WTC11 (cell line): ENCODE measurements around the gene PNPT1. TPM values are rescaled to one million over a fixed set of nuclear protein-coding genes. Genes with fewer than 3 reads are reported as not detected.

Experiments used
- ATAC-seq: fragments of 200-7000 bp; cut with Tn5 transposase; 2 replicates; pipeline ENCODE4 v1.10.0; 2021; ENCODE audit warnings: mild to moderate bottlenecking, moderate library complexity
- CTCF ChIA-PET: fragments of 300-600 bp; sonication (Branson Sonifier 250); formaldehyde crosslinking; loops from one replicate; lab custom pipeline; 2021; ENCODE audit warnings: antibody characterized with exemption; lab: Charles Lee
- POLR2A ChIA-PET: fragments of 350-600 bp; sonication (Branson Sonifier 250); formaldehyde crosslinking; loops from one replicate; lab custom pipeline; 2021; ENCODE audit warnings: antibody characterized with exemption; lab: Charles Lee
- DNase-seq: peaks from one replicate; pipeline ENCODE4 v3.0.0; 2021; ENCODE audit warnings: low spot score
- H3K27ac Mint-ChIP-seq: 2 replicates; pipeline ENCODE4 v1.8.0; 2021; ENCODE audit warnings: mixed read lengths
- H3K27me3 Mint-ChIP-seq: 2 replicates; pipeline ENCODE4 v1.8.0; 2021; ENCODE audit warnings: low read depth, mild to moderate bottlenecking, moderate library complexity, mixed read lengths
- H3K36me3 Mint-ChIP-seq: 2 replicates; pipeline ENCODE4 v1.8.0; 2021; ENCODE audit warnings: mixed read lengths
- H3K4me1 Mint-ChIP-seq: 2 replicates; pipeline ENCODE4 v1.8.0; 2022; ENCODE audit warnings: mixed read lengths
- H3K4me3 Mint-ChIP-seq: 2 replicates; pipeline ENCODE4 v1.8.0; 2021; ENCODE audit warnings: mild to moderate bottlenecking, moderate library complexity, mixed read lengths
- H3K9me3 Mint-ChIP-seq: 2 replicates; pipeline ENCODE4 v1.8.0; 2021; ENCODE audit warnings: mixed read lengths
- ATF1 ChIP-seq: sonication (generic); formaldehyde crosslinking; IDR thresholded peaks from 2 replicates; pipeline ENCODE4 v1.8.1; 2023; ENCODE audit warnings: mild to moderate bottlenecking, moderate library complexity, missing genetic modification reagents
- ATF2 ChIP-seq: sonication (generic); formaldehyde crosslinking; IDR thresholded peaks from 2 replicates; pipeline ENCODE4 v1.8.1; 2022; ENCODE audit warnings: low read depth, missing genetic modification reagents, borderline replicate concordance
- ETV6 ChIP-seq: sonication (generic); formaldehyde crosslinking; IDR thresholded peaks from 2 replicates; pipeline ENCODE4 v1.8.1; 2022; ENCODE audit warnings: mild to moderate bottlenecking, missing genetic modification reagents
- FOXJ3 ChIP-seq: sonication (generic); formaldehyde crosslinking; IDR thresholded peaks from 2 replicates; pipeline ENCODE4 v1.9.0; 2021; ENCODE audit warnings: missing genetic modification reagents, mild to moderate bottlenecking, borderline replicate concordance
- GRHL2 ChIP-seq: fragments of 250-450 bp; sonication (Bioruptor Pico); IDR thresholded peaks from 2 replicates; pipeline ENCODE4 v1.8.0; 2022; ENCODE audit warnings: mild to moderate bottlenecking, moderate library complexity; ENCODE audit not compliant: insufficient replicate concordance, severe bottlenecking
- NR2C2 ChIP-seq: sonication (generic); formaldehyde crosslinking; IDR thresholded peaks from 2 replicates; pipeline ENCODE4 v1.8.0; 2022; ENCODE audit warnings: mild to moderate bottlenecking, missing genetic modification reagents
- RELA ChIP-seq: sonication (generic); formaldehyde crosslinking; IDR thresholded peaks from 2 replicates; pipeline ENCODE4 v1.8.1; 2022; ENCODE audit warnings: missing genetic modification reagents, mild to moderate bottlenecking, borderline replicate concordance
- SMAD3 ChIP-seq: sonication (generic); formaldehyde crosslinking; IDR thresholded peaks from 2 replicates; pipeline ENCODE4 v1.8.0; 2022; ENCODE audit warnings: missing genetic modification reagents, mild to moderate bottlenecking, borderline replicate concordance
- TP53 ChIP-seq: sonication (generic); formaldehyde crosslinking; IDR thresholded peaks from 2 replicates; pipeline ENCODE4 v1.8.1; 2023; ENCODE audit warnings: mild to moderate bottlenecking, missing genetic modification reagents
- ZBTB21 ChIP-seq: sonication (generic); formaldehyde crosslinking; IDR thresholded peaks from 2 replicates; pipeline ENCODE4 v1.8.1; 2023; ENCODE audit warnings: mild to moderate bottlenecking, missing genetic modification reagents, borderline replicate concordance
- ZNF263 ChIP-seq: sonication (generic); formaldehyde crosslinking; IDR thresholded peaks from 2 replicates; pipeline ENCODE4 v1.8.1; 2022; ENCODE audit warnings: low read depth, mild to moderate bottlenecking, moderate library complexity, missing genetic modification reagents
- ZNF532 ChIP-seq: fragments of 250-450 bp; sonication (Bioruptor Pico); IDR thresholded peaks from 2 replicates; pipeline ENCODE4 v1.9.0; 2021; ENCODE audit warnings: mild to moderate bottlenecking, borderline replicate concordance
- ZNF671 ChIP-seq: fragments of 250-450 bp; sonication (Bioruptor Pico); IDR thresholded peaks from 2 replicates; pipeline ENCODE4 v1.8.0; 2021; ENCODE audit warnings: mild to moderate bottlenecking
- total RNA-seq: library from RNA; stranded (reverse); gene quantifications from 3 replicates; pipeline ENCODE4 v1.2.3, GENCODE V29; 2021
- TF ChIP-seq, protein P1 (sequence below): fragments of 250-450 bp; sonication (Bioruptor Pico); conservative IDR thresholded peaks from 2 replicates; pipeline ENCODE4 v1.9.0; 2021; ENCODE audit warnings: mild to moderate bottlenecking
- TF ChIP-seq, protein P2 (sequence below): fragments of 250-450 bp; sonication (Bioruptor Pico); IDR thresholded peaks from 2 replicates; pipeline ENCODE4 v1.9.0; 2021; ENCODE audit warnings: moderate library complexity, mild to moderate bottlenecking, inconsistent platforms, borderline replicate concordance
- TF ChIP-seq, protein P3 (sequence below): sonication (generic); formaldehyde crosslinking; IDR thresholded peaks from 2 replicates; pipeline ENCODE4 v1.8.0; 2022; ENCODE audit warnings: mild to moderate bottlenecking, missing genetic modification reagents
- TF ChIP-seq, protein P4 (sequence below): sonication (generic); formaldehyde crosslinking; conservative IDR thresholded peaks from 2 replicates; pipeline ENCODE4 v1.8.1; 2022; ENCODE audit warnings: mild to moderate bottlenecking, missing genetic modification reagents
- TF ChIP-seq, protein P5 (sequence below): sonication (generic); formaldehyde crosslinking; IDR thresholded peaks from 2 replicates; pipeline ENCODE4 v1.8.1; 2022; ENCODE audit warnings: missing genetic modification reagents, borderline replicate concordance
- TF ChIP-seq, protein P6 (sequence below): sonication (generic); formaldehyde crosslinking; IDR thresholded peaks from 2 replicates; pipeline ENCODE4 v1.8.1; 2023; ENCODE audit warnings: mild to moderate bottlenecking, moderate library complexity, missing genetic modification reagents
- TF ChIP-seq, protein P7 (sequence below): fragments of 250-450 bp; sonication (Bioruptor Pico); IDR thresholded peaks from 2 replicates; pipeline ENCODE4 v1.9.0; 2021; ENCODE audit warnings: mild to moderate bottlenecking

PNPT1 gene
- total RNA-seq, 1 experiment from 2014 or later = 44.9 TPM

DNA sequence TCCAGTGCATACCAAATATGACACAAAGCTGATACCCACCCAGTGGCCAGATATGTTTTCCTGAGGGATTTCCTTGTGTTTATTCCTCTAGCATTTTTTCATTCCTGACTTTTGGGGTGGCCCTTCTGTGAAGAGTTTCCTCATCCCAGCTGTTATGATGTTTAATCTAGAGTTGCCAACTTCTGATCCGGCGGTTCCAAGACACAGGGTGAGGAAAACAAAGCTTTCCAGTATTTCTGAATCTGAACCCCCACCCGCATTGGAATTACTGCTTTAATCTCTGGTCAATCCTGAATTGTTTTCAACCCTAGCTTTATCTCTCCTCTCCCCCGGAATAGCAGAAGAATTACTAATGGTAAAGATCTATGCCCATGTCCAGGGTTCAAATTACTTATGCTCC lies 39.2 kb upstream of the PNPT1 start (continued):
- TF ChIP-seq ATF2 (CRISPR knock-in tag) = no peak
- TF ChIP-seq RELA (CRISPR knock-in tag) = no peak
- TF ChIP-seq, protein P1, sequence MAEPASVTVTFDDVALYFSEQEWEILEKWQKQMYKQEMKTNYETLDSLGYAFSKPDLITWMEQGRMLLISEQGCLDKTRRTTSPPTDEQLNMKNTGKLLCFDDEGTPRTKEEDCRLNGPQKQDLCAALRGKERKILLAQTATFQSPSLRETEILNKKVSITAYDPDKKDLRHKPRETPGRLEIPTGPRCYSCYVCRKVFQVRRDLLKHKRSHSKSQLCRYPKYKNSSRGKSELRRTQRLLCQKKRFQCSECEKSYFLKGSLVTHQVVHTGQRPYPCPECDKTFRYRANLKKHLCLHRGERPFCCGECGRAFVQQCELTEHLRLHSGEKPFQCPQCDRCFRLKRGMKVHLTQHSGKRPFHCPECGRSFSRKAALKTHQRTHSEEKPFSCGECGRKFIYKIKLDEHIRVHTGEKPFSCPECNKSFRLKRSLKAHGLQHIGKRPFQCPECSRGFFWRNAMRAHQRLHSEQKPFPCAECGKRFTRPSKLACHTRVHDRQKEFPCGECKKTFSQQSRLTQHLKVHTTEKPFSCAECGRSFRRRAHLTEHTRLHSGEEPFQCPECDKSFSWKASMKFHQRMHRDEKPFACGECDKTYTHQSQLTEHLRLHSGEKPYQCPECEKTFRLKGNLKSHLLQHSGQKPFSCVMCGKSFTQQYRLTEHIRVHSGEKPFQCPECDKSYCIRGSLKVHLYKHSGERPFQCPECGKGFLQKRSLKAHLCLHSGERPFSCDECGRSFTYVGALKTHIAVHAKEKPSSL (CRISPR knock-in tag) = no peak
- TF ChIP-seq GRHL2 = no peak
- TF ChIP-seq TP53 (CRISPR knock-in tag) = no peak
- TF ChIP-seq, protein P2, sequence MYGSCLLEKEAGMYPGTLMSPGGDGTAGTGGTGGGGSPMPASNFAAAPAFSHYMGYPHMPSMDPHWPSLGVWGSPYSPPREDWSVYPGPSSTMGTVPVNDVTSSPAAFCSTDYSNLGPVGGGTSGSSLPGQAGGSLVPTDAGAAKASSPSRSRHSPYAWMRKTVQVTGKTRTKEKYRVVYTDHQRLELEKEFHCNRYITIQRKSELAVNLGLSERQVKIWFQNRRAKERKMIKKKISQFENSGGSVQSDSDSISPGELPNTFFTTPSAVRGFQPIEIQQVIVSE = no peak
- TF ChIP-seq, protein P3, sequence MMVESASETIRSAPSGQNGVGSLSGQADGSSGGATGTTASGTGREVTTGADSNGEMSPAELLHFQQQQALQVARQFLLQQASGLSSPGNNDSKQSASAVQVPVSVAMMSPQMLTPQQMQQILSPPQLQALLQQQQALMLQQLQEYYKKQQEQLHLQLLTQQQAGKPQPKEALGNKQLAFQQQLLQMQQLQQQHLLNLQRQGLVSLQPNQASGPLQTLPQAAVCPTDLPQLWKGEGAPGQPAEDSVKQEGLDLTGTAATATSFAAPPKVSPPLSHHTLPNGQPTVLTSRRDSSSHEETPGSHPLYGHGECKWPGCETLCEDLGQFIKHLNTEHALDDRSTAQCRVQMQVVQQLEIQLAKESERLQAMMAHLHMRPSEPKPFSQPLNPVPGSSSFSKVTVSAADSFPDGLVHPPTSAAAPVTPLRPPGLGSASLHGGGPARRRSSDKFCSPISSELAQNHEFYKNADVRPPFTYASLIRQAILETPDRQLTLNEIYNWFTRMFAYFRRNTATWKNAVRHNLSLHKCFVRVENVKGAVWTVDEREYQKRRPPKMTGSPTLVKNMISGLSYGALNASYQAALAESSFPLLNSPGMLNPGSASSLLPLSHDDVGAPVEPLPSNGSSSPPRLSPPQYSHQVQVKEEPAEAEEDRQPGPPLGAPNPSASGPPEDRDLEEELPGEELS (CRISPR knock-in tag) = no peak
- TF ChIP-seq, protein P4, sequence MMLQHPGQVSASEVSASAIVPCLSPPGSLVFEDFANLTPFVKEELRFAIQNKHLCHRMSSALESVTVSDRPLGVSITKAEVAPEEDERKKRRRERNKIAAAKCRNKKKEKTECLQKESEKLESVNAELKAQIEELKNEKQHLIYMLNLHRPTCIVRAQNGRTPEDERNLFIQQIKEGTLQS (CRISPR knock-in tag) = no peak
- TF ChIP-seq, protein P5, sequence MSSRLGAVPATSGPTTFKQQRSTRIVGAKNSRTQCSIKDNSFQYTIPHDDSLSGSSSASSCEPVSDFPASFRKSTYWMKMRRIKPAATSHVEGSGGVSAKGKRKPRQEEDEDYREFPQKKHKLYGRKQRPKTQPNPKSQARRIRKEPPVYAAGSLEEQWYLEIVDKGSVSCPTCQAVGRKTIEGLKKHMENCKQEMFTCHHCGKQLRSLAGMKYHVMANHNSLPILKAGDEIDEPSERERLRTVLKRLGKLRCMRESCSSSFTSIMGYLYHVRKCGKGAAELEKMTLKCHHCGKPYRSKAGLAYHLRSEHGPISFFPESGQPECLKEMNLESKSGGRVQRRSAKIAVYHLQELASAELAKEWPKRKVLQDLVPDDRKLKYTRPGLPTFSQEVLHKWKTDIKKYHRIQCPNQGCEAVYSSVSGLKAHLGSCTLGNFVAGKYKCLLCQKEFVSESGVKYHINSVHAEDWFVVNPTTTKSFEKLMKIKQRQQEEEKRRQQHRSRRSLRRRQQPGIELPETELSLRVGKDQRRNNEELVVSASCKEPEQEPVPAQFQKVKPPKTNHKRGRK (CRISPR knock-in tag) = no peak

DNA sequence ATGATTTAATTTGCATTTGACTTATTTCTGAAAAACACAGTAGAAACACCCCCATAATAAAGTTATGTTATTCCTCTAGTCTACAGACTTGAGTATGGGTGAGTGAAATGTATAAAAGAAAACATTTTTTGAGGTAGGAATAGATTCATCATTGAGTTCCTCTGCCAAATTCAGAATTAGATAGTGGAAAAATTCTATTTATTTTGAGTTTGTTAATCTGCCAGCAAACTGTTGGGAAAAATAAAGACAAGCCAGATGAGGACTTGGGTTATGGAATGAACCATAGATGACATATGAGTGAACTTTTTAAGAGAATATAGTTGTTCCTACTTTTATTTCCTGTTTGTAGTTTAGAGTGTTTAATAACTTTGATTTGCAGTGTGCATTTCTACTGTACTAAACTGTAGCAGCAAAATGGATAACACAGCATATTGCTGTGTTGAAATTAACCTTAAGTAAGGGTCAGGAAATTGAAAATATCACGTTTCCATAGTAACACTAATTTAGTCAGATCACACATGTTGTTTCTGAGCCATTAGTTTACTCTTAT lies 35.6 kb upstream of the PNPT1 start:
- ChIA-PET CTCF (no interaction called here), POLR2A (no interaction called here)
- no peak overlapping the region for H3K4me3 Mint-ChIP-seq
- H3K27me3 Mint-ChIP-seq = no peaks in the 10 kb centered on the region
- ATAC-seq = no peak
- no peaks in the 10 kb centered on the region for H3K4me1 Mint-ChIP-seq
- DNase-seq = no peak
- H3K27ac Mint-ChIP-seq = no peak overlapping the region
- H3K36me3 Mint-ChIP-seq = no peaks in the 10 kb centered on the region
- 0 out of 2 replicates have a peak, but pooled peaks cover 5% of the 10 kb centered on the region for H3K9me3 Mint-ChIP-seq
- TF ChIP-seq, protein P6, sequence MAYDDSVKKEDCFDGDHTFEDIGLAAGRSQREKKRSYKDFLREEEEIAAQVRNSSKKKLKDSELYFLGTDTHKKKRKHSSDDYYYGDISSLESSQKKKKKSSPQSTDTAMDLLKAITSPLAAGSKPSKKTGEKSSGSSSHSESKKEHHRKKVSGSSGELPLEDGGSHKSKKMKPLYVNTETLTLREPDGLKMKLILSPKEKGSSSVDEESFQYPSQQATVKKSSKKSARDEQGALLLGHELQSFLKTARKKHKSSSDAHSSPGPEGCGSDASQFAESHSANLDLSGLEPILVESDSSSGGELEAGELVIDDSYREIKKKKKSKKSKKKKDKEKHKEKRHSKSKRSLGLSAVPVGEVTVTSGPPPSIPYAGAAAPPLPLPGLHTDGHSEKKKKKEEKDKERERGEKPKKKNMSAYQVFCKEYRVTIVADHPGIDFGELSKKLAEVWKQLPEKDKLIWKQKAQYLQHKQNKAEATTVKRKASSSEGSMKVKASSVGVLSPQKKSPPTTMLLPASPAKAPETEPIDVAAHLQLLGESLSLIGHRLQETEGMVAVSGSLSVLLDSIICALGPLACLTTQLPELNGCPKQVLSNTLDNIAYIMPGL (CRISPR knock-in tag) = no peak
- TF ChIP-seq SMAD3 (CRISPR knock-in tag) (no peak), ATF1 (CRISPR knock-in tag) (no peak), ZNF532 (CRISPR knock-in tag) (no peak), NR2C2 (no peak), FOXJ3 (CRISPR knock-in tag) (no peak), ETV6 (no peak), ZNF263 (CRISPR knock-in tag) (no peak), ZBTB21 (CRISPR knock-in tag) (no peak), ZNF671 (CRISPR knock-in tag) (no peak)
- TF ChIP-seq, protein P7, sequence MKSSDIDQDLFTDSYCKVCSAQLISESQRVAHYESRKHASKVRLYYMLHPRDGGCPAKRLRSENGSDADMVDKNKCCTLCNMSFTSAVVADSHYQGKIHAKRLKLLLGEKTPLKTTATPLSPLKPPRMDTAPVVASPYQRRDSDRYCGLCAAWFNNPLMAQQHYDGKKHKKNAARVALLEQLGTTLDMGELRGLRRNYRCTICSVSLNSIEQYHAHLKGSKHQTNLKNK (CRISPR knock-in tag) = no peak
